OCI-LY3 (cell line): ENCODE results near the gene XRCC3.

Source experiments
- H2AFZ ChIP-seq: fragments of 200-600, 300-600 bp; shearing (Covaris generic); 2 replicates; pipeline ENCODE4 v1.6.0; 2014; ENCODE audit warnings: antibody characterized with exemption, low read depth, low read length
- H3K27ac ChIP-seq: fragments of 200-600, 300-600 bp; sonication (generic); 2 replicates; pipeline ENCODE4 v1.5.1; 2014; ENCODE audit warnings: mild to moderate bottlenecking, low read length, moderate library complexity, mixed read lengths
- H3K27me3 ChIP-seq: fragments of 200-600, 300-600 bp; sonication (generic); 2 replicates; pipeline ENCODE4 v1.6.1; 2014; ENCODE audit warnings: low read depth, low read length, mixed read lengths
- H3K36me3 ChIP-seq: fragments of 200-600, 300-600 bp; sonication (generic); replicated peaks from 2 replicates; pipeline ENCODE3; 2014; ENCODE audit warnings: low read depth, low read length, mixed read lengths
- H3K4me1 ChIP-seq: fragments of 300-600, 200-600 bp; sonication (generic); 2 replicates; pipeline ENCODE4 v1.6.1; 2014; ENCODE audit warnings: low read length, mixed read lengths
- H3K4me2 ChIP-seq: fragments of 200-600, 300-600 bp; sonication (generic); 2 replicates; pipeline ENCODE4 v1.6.1; 2014; ENCODE audit warnings: low read length, mixed read lengths
- H3K4me3 ChIP-seq: fragments of 300-600, 200-600 bp; sonication (generic); 2 replicates; pipeline ENCODE4 v1.5.1; 2014; ENCODE audit warnings: antibody characterized with exemption, mild to moderate bottlenecking, low read length, moderate library complexity
- H3K79me2 ChIP-seq: fragments of 300-600, 200-600 bp; shearing (Covaris generic); 2 replicates; pipeline ENCODE4 v1.6.1; 2014; ENCODE audit warnings: mild to moderate bottlenecking, low read length, mixed read lengths
- H3K9ac ChIP-seq: fragments of 300-600, 200-600 bp; shearing (Covaris generic); 2 replicates; pipeline ENCODE4 v1.6.0; 2014; ENCODE audit warnings: mild to moderate bottlenecking, low read length, moderate library complexity
- H3K9me3 ChIP-seq: fragments of 200-600, 300-600 bp; shearing (Covaris generic); 2 replicates; pipeline ENCODE4 v1.6.1; 2014; ENCODE audit warnings: low read length, mixed read lengths; ENCODE audit not compliant: insufficient read depth
- H4K20me1 ChIP-seq: fragments of 200-600, 300-600 bp; sonication (generic); 2 replicates; pipeline ENCODE4 v1.6.1; 2016; ENCODE audit warnings: low read length, mixed read lengths; ENCODE audit not compliant: insufficient read depth
- EZH2phosphoT487 ChIP-seq: fragments of 200-600 bp; shearing (Covaris generic); IDR thresholded peaks from 2 replicates; pipeline ENCODE4 v1.6.1; 2018; ENCODE audit warnings: antibody characterized with exemption, mixed run types, low read depth
- TF ChIP-seq, protein P1 (sequence below): fragments of 200-600, 300-600 bp; sonication (generic); IDR thresholded peaks from 2 replicates; pipeline ENCODE4 v1.5.1; 2014; ENCODE audit warnings: antibody characterized with exemption, low read length, low read depth

The XRCC3 gene

DNA sequence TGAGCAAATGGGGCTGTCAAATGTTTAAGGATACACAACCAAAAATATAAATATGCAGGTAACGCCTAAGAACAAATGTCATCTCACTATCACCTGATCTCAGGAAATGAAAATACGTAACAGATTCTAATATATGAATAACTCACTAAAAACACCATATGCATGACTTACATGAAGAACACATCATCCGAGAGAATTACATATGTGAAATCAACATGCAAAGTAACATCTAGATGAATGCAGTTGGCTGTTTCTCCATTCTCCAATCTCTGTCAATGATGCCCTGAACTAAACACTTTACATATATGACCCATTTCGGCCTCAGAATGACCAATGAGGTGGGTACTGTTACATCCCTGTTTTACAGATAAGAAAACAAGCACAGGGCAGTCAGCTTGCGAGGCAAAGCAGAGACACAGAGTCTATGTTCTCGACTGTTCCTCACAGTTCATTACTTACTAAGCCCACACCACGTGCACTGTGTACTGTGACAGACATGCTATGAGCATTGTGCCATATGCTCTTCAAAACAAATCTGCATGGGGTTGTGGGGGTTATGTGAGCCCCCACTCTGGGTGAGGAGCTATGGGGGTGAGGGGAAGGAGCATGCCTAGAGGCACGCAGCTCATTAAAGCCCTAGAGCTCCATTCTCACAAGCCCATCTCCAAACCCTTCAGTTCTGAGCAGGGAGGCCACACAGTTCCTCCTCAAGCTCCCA lies 43.0 kb upstream of the XRCC3 start:
- Histone ChIP-seq H2AFZ (no peak overlapping the region), H3K36me3 (no peaks in the 10 kb centered on the region), H3K27ac (no peak overlapping the region), H3K4me2 (0 out of 2 replicates have a peak overlapping the region, but pooled peaks have one; percentile 11), H3K9me3 (no peaks in the 10 kb centered on the region), H3K27me3 (no peaks in the 10 kb centered on the region), H3K9ac (no peak overlapping the region), H3K4me1 (peaks cover 27% of the 10 kb centered on the region), H3K79me2 (no peaks in the 10 kb centered on the region), H4K20me1 (no peaks in the 10 kb centered on the region), H3K4me3 (no peak overlapping the region)
- TF ChIP-seq, protein P1, sequence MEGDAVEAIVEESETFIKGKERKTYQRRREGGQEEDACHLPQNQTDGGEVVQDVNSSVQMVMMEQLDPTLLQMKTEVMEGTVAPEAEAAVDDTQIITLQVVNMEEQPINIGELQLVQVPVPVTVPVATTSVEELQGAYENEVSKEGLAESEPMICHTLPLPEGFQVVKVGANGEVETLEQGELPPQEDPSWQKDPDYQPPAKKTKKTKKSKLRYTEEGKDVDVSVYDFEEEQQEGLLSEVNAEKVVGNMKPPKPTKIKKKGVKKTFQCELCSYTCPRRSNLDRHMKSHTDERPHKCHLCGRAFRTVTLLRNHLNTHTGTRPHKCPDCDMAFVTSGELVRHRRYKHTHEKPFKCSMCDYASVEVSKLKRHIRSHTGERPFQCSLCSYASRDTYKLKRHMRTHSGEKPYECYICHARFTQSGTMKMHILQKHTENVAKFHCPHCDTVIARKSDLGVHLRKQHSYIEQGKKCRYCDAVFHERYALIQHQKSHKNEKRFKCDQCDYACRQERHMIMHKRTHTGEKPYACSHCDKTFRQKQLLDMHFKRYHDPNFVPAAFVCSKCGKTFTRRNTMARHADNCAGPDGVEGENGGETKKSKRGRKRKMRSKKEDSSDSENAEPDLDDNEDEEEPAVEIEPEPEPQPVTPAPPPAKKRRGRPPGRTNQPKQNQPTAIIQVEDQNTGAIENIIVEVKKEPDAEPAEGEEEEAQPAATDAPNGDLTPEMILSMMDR = no peak
- no peak for TF ChIP-seq EZH2phosphoT487

DNA sequence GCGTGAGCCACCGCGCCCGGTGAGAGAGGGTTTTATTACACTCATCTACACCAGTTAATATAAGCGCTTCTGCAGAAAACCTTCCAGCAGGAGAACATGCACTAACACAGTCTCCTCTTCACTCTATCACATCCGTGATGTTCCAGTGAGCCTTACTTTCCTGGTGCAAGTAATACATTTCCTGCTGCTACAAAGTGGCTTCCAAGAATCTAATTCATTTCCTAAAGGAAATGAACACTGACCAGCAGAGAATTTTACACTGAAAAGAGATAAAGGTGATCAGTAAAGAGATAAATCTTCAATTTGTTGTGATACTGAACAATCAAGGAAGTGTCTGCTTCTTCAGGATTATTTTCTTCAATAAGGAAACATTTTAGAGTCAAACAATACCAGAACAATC lies 39.8 kb upstream of the XRCC3 start:
- no peaks in the 10 kb centered on the region for H3K36me3 ChIP-seq
- no peak overlapping the region for H3K4me3 ChIP-seq
- no peaks in the 10 kb centered on the region for H3K9me3 ChIP-seq
- TF ChIP-seq, protein P1 = no peak
- no peak for TF ChIP-seq EZH2phosphoT487
- H2AFZ ChIP-seq = no peak overlapping the region
- H3K27me3 ChIP-seq = no peaks in the 10 kb centered on the region
- H3K4me1 ChIP-seq = peaks cover 14% of the 10 kb centered on the region
- no peak overlapping the region for H3K9ac ChIP-seq
- no peaks in the 10 kb centered on the region for H3K79me2 ChIP-seq
- H3K4me2 ChIP-seq = no peak overlapping the region
- H4K20me1 ChIP-seq = no peaks in the 10 kb centered on the region
- no peak overlapping the region for H3K27ac ChIP-seq

DNA sequence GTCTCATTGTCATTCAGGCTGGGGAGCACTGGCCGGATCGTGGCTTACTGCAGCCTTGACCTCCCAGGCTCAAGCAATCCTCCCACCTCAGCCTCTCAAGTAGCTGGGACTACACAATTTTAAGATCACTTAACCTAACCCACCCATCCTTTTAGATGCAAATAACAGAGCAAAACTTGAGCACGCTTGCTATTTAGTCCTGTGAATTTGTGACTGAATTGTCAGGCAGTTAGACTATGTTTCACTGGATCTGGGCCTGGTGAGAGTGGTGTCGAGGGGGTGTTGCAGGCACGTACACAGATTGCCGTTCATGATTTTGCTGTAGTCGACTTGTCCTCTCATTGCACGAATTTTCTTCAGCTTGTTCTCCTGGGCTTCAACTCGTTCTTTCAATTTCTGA lies 38.5 kb upstream of the XRCC3 start:
- Histone ChIP-seq H4K20me1 (no peaks in the 10 kb centered on the region), H3K79me2 (no peaks in the 10 kb centered on the region), H3K4me3 (no peak overlapping the region), H3K4me1 (peaks cover 15% of the 10 kb centered on the region), H3K27ac (no peak overlapping the region), H3K36me3 (no peaks in the 10 kb centered on the region), H2AFZ (no peak overlapping the region), H3K9ac (no peak overlapping the region), H3K9me3 (no peaks in the 10 kb centered on the region), H3K27me3 (no peaks in the 10 kb centered on the region), H3K4me2 (no peak overlapping the region)
- TF ChIP-seq EZH2phosphoT487 = no peak
- TF ChIP-seq, protein P1 = no peak

DNA sequence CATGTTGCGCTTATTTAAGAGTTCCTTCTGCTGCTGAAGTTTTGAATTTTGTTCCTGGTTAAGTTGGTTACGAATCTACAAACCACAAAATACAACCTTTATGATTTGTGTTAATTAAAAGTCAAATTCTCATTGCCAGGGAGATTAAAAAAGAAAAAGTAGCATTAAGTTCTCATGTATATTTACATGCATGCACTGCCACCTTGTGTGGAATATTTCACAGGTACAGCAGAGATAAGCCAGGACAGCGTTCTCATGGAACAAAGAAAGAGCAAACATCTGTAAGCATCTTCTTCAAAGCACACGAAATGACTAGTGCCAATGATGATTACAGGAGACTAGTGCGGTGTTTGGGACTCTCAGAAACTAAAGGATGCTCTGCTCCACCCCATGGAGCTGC lies 34.6 kb upstream of the XRCC3 start:
- Histone ChIP-seq H3K4me2 (no peak overlapping the region), H3K4me1 (peaks cover 8% of the 10 kb centered on the region; the same call in 1 of the 2 replicates), H3K27me3 (no peaks in the 10 kb centered on the region), H4K20me1 (no peaks in the 10 kb centered on the region), H2AFZ (no peak overlapping the region), H3K9me3 (no peaks in the 10 kb centered on the region), H3K36me3 (no peaks in the 10 kb centered on the region), H3K27ac (no peak overlapping the region), H3K9ac (no peak overlapping the region), H3K79me2 (no peaks in the 10 kb centered on the region), H3K4me3 (no peak overlapping the region)
- no peak for TF ChIP-seq EZH2phosphoT487
- TF ChIP-seq, protein P1 = peak; percentile 14; the same call in 1 of the 2 replicates
